T-helper 2 cell (primary cell): ENCODE measurements around the gene LDLRAD3.

Experiments
- DNase-seq, 5 experiments: peaks; one replicate each; pipeline versions ENCODE4 v3.0.0 to v3.0.0-alpha.2; 2012 to 2022

Gene LDLRAD3

DNA sequence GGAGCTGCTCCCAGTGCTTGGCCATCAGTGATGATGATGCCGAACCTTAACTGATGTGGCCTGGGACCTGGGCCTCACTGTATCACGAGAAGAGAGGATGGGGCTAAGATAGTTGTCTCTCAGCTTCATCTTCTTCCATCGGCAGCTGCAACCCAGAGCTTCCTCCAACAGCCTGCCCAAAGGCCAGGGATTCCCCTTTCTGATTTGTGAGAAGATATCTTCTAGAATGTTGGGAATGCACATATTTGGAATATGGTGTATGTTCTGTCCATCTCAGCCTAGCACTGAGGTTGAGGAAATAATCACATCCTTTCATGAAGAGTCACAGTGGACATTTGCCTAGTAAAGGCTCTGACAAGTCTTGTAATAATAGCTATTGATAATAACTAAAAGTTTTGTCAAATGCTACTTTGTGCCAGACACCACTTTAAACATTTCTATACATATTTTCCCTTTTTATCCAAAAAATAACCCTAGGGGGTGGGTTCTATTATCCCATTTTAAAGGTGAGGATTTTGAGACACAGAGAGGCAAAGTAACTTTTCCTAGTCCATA, 272.3 kb downstream of the LDLRAD3 start:
- DNase-seq = no peak

DNA sequence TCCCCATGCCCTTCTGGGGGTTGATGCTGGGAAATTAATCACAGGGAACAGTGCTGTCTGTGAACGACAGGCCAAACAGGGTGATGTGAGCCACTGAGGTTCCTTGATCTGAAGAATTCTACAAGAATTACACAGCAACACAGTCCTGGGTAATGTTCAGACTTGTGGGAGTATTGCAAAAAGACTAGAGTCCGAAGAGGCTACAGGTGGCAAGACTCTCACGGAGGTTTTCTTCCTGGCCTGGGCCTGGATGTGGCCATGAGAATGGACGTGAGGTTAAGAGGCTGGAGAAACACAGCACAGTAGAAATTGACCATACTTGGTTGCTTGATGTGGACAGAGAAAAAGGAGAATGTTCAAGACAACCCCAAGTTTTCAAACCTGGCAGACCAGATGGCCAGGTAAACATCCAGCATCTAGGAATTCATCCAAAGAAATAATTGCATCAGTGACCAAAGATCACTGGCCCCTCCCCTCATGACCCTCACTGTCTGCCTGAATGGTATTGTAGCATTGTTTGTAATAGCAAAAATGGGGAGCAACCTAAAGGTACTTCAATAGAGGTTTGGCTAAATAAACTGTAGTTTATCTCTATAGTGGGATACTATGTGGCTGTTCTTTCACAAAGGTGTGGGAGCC, 274.5 kb downstream of the LDLRAD3 start:
- no peak for DNase-seq

DNA sequence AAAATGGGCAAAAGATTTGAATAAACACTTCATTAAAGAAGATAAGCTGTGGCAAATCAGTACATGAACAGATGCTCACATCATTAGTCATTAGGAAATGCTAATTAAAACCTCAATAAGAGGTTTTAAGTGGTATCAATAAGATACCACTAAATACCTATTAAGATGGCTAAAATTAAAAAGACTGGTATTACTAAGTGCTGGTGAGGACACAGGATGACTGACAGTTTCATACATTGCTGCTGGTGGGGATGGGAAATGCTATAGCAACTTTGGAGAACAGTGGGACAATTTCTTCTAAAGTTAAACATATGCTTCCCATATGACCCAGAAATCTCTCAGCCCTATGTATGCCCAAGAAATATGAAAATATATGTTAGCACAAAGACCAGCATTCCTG, 276.1 kb downstream of the LDLRAD3 start:
- DNase-seq = no peak

DNA sequence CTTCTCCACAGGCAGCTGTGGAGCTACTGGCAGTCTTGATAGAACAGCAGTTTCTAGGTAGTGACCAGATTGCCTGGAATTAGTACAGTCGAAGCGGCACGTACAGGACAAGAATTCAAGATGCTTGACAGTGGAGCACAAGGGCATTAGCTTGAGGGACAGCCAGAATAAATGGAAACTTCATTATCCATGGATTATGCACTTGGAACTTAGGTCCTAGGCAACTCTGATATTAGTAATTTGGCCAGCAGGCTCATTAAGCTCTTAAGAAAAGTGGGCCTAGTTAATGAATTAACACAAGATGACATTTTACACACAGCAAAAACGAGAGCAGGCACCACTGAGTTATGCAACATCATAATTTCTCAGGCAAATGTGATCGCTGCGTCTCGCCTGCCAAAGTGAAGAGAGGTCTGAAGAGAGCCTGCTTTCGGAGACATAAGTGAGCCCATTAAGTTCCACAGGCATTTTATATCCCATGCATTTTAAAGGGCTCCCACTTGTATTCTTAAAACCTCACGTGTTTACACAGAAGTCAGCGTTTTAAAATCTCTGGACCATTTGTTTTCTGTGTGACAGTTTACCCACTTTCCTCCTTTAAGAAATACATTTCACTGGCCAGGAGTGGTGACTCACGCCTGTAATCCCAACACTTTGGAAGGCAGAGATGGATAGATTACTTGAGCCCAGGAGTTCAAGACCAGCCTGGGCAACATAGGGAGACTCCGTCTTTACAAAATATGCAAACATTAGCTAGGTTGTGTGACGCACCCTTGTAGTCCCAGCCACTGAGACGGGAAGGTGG, 279.2 kb downstream of the LDLRAD3 start:
- DNase-seq = no peak

DNA sequence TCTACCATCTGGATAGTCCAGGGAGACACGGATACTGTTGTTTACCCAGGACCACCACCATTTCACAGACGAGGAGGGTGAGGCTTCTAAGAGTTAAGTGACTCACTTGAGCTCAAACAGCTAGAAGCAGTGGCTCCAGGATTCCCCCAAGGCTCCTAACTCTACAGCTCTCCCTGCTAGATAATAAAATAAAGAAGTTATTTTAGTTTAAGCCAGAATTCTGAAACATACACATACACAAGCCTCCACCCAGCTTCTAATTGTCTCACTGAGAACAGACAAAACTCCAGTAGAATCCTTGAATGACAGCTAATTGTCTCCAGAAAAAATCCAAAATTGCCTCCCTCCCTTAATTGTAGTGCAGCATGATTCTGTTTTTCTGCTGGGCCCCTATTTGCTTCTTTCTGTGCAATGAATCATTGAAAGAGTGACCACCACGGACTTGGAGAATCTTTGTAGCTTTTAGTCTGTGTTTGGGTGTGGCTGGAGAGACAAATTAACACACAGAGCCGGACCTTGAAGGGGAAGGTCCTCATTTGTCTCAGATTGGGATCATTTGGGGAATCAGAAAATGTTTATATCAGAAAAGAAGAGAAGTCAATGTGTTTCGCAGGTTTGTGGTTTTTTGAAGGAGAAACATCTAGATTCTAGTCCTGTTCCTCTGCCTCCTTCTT, 280.5 kb downstream of the LDLRAD3 start:
- no peak for DNase-seq

DNA sequence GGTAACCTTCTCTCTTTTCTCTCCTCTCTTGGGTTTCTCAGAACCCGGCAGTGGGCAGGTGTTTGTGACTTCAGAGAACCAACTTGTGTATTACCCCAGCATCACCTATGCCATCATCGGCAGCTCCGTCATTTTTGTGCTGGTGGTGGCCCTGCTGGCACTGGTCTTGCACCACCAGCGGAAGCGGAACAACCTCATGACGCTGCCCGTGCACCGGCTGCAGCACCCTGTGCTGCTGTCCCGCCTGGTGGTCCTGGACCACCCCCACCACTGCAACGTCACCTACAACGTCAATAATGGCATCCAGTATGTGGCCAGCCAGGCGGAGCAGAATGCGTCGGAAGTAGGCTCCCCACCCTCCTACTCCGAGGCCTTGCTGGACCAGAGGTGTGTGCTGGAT, 283.2 kb downstream of the LDLRAD3 start:
- DNase-seq = no peak

DNA sequence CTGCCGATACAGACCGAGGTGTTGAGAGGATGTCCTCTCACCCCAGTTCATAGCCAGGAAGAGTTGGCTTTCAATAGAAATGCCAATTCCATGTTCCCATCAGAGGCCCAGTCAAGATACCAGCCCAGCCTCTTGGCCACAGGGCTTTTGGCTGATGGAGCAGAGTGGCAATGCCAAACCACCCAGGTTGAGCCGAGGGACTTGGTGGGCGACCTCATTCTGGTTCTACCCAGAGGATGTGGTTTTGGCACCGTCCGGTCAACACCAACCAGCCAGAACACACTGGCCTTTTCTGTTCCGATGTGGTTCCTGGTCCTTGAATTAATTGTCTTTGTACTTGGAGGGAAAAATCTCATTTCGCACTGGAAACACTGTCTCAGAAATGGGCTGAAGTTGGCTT, 284.8 kb downstream of the LDLRAD3 start:
- DNase-seq = no peak

DNA sequence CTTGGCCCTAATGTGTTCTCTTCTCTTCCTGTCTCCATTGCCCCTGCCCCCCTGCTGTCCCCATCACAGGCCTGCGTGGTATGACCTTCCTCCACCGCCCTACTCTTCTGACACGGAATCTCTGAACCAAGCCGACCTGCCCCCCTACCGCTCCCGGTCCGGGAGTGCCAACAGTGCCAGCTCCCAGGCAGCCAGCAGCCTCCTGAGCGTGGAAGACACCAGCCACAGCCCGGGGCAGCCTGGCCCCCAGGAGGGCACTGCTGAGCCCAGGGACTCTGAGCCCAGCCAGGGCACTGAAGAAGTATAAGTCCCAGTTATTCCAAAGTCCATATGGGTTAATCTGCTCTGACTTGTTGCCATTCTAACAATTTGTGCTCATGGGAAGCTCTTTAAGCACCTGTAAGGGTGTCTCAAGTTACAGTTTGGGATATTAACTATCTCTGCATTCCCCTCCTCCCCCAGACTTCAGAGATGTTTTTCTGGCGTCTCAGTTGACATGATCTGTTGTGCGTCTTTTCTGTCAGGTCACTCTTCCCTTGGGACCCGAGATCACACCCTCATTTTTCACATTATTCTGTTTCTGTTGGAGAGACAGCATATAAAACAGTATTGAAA, 285.3 kb downstream of the LDLRAD3 start:
- DNase-seq = no peak

DNA sequence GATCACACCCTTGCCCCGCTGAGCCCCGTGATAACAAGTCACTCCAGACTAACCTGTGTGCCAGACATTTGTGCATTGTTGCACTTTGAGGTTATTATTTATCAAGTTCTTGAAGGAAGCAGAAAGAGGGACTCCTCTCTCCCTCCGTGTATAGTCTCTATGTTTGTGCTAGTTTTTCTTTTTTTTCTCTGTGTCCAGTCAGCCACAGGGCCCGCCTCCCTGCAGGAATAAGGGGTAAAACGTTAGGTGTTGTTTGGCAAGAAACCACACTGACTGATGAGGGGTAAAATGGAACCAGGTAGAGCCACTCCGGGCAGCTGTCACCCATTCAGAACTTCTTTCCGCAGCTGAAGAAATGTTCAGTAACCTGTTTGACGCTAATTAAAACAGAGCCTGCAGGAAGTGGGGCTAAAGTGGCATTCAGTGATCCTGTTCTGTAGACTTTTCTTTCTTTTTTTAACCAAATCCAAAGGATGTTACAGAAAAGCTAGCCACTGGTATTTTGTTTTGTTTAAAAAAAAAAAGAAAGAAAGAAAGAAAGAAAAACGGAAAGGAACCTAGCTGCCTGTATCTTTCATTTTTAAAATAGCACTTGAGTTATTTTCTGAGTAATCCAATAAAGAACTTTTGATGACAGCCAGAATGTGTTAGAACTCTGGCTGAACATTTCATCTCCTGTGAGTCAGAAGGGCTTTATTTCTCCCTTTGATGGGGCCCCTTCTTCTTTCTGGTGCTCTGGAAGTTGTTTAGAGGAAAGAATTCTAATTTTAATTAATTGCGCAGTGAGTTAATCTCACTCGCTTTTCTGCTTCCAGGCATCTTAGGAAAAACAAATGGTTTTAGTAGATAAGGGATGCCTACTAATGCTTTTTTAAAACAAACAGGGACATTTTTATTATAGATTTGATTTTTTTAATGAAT, 287.2 kb downstream of the LDLRAD3 start:
- no peak for DNase-seq

DNA sequence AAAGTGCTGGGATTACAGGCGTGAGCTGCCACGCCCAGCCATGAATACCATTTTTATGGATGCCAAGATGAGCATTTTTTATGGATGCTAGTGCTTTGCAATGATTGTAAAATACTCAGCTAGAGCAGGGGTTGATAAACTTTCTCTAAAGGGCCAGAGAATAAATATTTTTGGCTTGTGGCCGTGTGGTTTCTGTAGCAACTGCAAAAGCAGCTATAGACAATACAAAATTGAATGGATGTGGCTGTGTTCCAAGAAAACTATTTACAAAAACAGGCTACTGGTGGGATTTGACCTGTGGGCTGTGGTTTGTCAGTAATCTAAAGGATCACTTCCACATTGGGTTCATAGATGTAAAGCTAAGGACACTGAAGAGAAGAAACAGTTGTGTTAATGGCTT, 289.3 kb downstream of the LDLRAD3 start:
- no peak for DNase-seq

DNA sequence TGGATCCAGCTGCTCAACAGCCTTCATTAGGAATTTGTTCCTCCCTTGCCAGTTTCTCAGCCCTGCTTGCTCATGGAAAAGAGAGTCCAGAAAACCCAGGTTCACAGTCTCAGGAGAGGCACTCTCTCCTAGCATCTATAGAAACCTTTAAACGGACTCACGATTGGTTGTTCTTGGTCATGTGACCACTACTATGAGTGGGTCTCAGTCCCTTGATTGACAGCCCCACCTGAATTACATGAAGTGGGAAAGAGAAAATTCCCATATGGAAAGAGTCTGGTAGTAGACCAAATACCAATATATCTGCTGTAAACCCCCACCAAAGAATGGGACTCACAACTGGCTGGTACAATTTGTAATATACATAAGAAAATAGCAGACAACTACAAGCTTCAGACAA, 291.0 kb downstream of the LDLRAD3 start:
- DNase-seq = no peak

DNA sequence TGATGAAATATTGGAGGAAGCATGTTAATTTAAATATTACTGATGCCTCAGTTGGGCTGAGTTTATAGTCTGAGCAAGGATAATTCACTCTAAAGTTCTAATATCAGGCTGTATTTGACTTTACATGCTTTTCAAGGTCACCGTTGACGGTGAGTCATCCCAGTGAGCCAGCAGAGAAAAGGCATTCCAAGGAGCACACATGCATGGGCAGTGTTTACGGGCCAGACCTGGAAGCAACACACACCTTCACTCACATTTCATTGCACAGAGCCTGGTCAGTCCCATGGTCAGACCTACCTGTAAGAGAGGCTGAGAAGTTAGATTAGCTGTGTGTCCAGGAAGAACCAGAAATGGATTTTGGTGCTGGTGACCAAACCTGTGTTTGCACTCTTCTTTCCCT, 291.9 kb downstream of the LDLRAD3 start:
- no peak for DNase-seq

DNA sequence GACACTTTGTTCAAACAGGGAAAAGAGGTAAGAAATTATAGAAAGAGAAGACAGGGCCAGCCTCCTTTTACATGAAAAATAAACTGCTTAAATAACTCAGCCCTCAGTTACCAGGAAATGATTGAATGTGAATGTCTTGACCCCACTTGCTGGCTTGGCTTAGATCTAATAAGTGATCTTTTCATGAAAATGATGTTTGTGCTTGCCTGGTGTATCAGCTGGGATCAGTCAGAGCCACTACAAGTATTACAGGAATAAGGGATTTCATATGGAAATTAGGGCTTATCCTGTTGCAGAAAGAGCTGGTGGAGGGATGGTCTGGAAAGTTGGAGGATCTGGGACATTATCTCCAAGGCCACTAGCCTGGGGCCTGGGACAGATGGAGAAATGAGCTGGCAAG, 293.5 kb downstream of the LDLRAD3 start:
- no peak for DNase-seq

DNA sequence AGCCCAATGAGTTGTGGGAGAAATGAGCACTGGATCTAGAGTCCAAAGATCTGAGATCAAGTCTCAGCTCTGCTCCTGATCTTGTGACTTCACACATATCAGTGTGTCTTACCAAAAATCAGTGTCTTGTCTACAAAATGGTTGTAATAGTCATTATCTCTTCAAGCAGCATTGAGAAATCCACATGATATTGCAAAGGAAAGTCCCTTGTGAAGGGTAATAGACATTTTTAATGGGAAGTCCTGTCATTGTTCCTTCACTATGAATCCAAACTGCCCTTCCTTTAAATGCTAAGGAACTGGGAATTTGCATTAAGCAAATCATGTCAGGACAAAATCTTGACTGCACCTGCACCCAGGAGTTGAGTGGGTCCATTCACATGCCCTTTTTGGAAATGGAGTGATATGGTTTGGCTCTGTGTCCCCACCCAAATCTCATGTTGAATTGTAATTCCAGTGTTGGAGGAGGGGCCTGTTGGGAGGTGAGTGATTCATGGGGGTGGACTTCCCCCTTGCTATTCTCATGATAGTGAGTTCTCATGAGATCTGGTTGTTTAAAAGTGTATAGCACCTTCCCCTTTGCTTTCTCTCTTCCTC, 294.3 kb downstream of the LDLRAD3 start:
- DNase-seq = no peak

DNA sequence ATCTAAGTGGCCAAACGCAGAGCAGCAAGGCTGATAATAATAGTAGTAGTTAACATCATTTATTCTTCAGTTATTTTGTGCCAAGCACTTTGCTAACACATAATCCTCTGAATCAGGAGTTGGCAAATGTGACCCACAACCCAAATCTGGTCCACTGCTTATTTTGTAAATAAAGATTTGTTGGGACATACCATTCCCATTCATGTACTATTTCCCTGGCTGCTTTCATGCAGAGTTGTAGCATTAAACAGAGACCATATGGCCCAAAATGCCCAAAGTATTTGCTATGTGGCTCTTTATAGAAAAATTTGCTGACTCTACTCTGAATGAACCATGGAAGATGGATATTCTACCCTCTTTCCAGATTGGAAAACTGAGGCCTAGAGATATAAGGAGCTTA, 295.0 kb downstream of the LDLRAD3 start:
- DNase-seq = no peak

DNA sequence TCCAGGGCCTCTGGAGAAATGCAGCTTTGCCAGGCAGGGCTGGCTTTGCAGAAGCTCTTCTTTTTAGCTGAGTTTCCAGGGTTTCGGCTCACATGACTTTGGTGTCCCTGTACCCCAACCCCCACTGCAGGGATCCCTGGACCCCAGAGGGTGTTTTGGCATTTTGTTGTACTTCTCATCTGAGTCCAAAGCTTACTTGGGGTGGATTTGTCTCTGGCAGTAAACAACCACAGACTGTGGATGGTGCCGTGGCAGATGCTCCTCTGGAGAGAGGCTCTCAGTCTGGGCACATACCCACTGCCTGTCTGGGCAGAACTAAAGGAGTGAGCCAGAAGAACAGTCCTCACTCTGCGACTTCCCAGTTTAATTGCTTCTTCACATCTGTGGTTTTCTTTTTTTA, 295.8 kb downstream of the LDLRAD3 start:
- DNase-seq = no peak

DNA sequence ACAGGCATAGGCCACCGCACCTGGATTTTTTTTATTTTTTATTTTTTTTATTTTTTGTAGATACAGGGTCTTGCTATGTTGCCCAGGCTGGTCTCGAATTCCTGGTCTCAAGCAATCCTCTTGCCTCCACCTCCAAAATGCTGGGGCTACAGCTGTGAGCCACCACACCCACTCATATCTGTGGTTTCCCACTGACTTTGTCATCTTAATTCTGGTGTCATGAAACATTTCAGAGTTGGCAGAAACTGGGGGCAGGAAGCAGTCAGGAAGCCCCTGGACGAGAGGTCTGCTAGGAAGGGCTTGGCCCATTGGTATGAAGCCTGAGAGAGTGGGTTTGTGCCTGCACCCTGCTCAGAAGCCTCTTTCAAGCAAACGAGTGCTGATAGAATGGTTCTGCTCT, 296.3 kb downstream of the LDLRAD3 start:
- DNase-seq = no peak

DNA sequence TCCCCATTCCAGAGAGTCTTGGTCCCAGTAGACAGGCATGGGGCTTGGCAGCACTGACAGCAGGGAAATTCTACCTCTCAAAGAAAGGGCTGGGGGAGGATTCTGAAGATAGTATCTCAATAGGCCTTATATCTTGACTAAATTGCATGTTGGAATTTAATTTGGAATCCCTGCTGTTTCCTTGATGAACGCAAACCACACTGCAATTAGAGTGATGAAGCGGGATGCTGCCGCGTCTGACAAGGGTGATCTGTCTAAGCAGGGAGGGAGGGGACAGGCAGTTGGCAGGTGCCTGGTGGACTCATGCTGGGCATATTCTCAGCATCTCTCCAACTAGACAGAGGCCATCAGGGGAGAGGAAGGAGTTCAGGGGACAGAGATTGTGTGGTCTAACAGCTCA, 296.9 kb downstream of the LDLRAD3 start:
- DNase-seq = no peak

DNA sequence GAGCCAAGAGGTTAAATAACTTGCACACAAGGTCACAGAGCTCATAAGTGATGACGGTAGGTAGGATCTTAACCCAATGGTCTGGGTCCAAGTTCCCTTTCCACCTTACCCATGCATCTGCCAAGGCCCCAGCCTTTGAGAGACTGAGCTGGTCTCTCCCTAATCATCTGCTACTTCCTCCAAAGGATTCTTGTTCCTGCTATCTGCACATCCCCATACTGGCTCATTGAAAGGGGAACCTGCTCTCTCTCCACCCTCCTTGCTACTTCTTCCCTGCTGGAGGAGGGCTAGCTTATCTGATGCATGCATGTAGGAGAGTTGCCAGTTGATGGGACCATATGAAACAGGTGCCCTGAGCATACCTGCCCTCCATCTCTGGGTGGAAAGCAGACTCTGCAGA, 297.6 kb downstream of the LDLRAD3 start:
- DNase-seq = no peak

DNA sequence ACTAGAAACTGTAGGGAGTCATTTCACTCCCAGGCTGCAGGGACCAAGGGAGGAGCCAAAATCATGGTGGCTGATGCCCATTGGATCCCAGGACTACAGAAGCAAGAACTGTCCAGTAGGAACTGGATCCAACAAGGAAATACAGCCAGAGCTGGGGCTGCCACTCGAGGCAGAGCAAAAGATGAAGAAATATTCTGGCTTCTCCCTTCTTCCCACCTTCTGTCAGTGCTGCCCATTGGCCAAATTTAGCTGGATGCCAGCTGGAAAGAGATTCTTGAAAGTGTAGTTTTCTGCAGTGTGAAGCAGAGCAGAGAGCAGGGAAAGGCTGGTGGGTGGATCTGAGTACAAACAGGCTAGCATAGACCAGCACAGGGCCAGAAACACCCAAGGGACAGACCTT, 299.8 kb downstream of the LDLRAD3 start:
- DNase-seq = no peak

DNA sequence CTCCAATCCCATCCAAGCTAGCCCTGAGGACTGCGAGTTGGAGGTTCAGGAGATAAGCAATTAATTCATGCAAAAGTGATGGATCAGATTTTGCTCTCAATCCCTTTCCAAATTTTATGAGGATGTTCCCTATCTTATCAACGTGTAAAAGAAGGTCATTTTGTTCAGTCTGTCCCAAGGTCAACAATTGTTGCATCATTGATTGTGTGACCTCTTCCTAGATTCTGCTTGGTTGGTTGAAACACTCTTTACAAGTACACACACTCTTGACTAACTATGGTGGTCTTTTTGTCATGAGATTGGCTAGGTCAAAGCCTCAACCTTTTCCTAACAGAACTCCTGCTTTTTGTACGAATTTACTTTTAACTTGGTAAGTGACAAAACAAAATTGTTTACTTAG, 303.6 kb downstream of the LDLRAD3 start:
- no peak for DNase-seq

DNA sequence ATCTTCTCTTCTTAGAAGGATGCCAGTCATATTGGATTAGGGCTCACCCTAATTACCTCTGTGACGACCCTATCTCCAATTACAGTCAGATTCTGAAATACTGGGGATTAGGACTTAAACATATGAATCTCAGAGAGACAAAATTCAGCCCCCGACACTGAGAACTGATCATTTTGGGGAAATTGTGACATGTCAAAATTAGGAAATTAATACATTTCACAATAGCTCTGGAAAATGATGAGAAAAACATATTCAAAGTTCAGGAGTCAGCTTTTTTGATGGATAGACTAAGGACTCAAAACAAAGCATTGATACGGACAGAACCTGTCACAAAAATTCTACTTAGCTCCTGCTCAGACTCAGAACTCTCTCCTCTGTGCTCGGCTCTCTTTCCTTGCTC, 304.6 kb downstream of the LDLRAD3 start:
- DNase-seq = no peak
